Heart right ventricle (tissue), 16 donors: ENCODE data around the gene TMEM170B. TPM values are rescaled to one million over a fixed set of nuclear protein-coding genes. Genes with fewer than 3 reads are reported as not detected.
A peak's percentile ranks its signal among the peaks of the same experiment; 100 is the strongest.

Source experiments
- ATAC-seq, 8 donors: fragments of 200-7000 bp; cut with Tn5 transposase; one replicate each; pipeline ENCODE4 v1.9.1; 2020; ENCODE audit warnings: mild to moderate bottlenecking in 8 of 8, moderate library complexity in 8 of 8, moderate number of reproducible peaks in 1 of 8
- DNase-seq, 2 donors: peaks; one replicate each; pipeline ENCODE4 v3.0.0-alpha.2; 2020
- H3K27ac ChIP-seq, 10 donors: fragments of 200-600 bp; sonication (generic) in 2 of 10; one replicate each; pipeline versions ENCODE4 v1.5.0 to v1.8.0; 2020 to 2022; ENCODE audit warnings: mild to moderate bottlenecking in 3 of 10
- H3K27me3 ChIP-seq, 7 donors: fragments of 200-600 bp; one replicate each; pipeline ENCODE4 v1.8.0; 2021 to 2022; ENCODE audit warnings: mild to moderate bottlenecking in 2 of 7
- H3K36me3 ChIP-seq, 9 donors: fragments of 200-600 bp; sonication (generic) in 1 of 9; one replicate each; pipeline versions ENCODE4 v1.5.0 to v1.8.0; 2020 to 2022; ENCODE audit warnings: mild to moderate bottlenecking in 2 of 9
- H3K4me1 ChIP-seq, 9 donors: fragments of 200-600 bp; sonication (generic) in 1 of 9; one replicate each; pipeline versions ENCODE4 v1.5.0 to v1.8.0; 2020 to 2022; ENCODE audit warnings: mild to moderate bottlenecking in 4 of 9
- H3K4me3 ChIP-seq, 10 donors: fragments of 200-600 bp; sonication (generic) in 2 of 10; one replicate each; pipeline versions ENCODE4 v1.5.0 to v1.8.0; 2020 to 2022; ENCODE audit warnings: mild to moderate bottlenecking in 7 of 10, moderate library complexity in 2 of 10
- H3K9me3 ChIP-seq, 11 donors: fragments of 200-600 bp in 10 of 11; sonication (generic) in 2 of 11; one replicate each; pipeline versions ENCODE4 v1.5.0 to v1.8.0; 2013 to 2022; ENCODE audit warnings: mild to moderate bottlenecking in 2 of 11, control low read depth in 1 of 11, moderate library complexity in 1 of 11
- WGBS, 2 donors: extraction: QIAGEN DNeasy Blood & Tissue Kit; methylation state at CpG; one replicate each; pipeline ENCODE4 v1.1.7; 2013; ENCODE audit warnings: inconsistent platforms in 1 of 2; 5-methylcytosine and 5-hydroxymethylcytosine counted together
- intact Hi-C, 10 donors: fragments of 100-400 bp; cut with DNase I; formaldehyde crosslinking; loops; one replicate each; pipeline versions ENCODE4 v1.11.1 to v1.14.2; 2022
- polyA plus RNA-seq, 2 donors: library from polyadenylated mRNA; stranded (reverse); fragments of 200-250 nt; gene quantifications; one replicate each; pipeline ENCODE4 v1.2.3, GENCODE V29; 2013
- total RNA-seq, 10 donors: library from RNA; stranded (reverse); fragmentation: NEBNext Ultra II Directional in 3 of 10; extraction: Animal tissue kit (Norgen Biotek cat#: 25700) in 3 of 10; gene quantifications; one replicate each; pipeline versions ENCODE4 v1.2.1 to v1.2.4, GENCODE V29; 2021 to 2023
- TF ChIP-seq, protein P1 (sequence below), 9 donors: fragments of 200-600 bp; sonication (generic) in 2 of 9; IDR thresholded peaks; one replicate each; pipeline versions ENCODE4 v1.5.0 to v1.8.0; 2021 to 2022; ENCODE audit warnings: antibody characterized with exemption in 9 of 9, mild to moderate bottlenecking in 5 of 9, moderate library complexity in 1 of 9
- donor health status: Arrhythmogenic right ventricular cardiomyopathy.
- donor health status: ischemic (EF 13 %, LVEDD 7.1; RV severe dilation, severe dysfunction).
- donor health status: healthy with polysubstance abuse.
- donor health status: DM: no; HTN: yes; CAD: no.
- donor health status: DM: no; HTN: no; CAD: no.
- donor health status: ischemic (EF 25% LVEDD 6.9; RV normal size, moderate dysfunction).
- donor health status: ischemic (EF 25% LVEDD 5.7; RV mildly dilated, moderate dysfunction).
- donor health status: healthy.
- donor health status: DM: yes; HTN: yes; CAD: no.
- donor health status: Ischemic cardiomyopathy.
- donor health status: ischemic (EF 35%, LVEDD 5.7; RV mildly dilated, moderate dysfunction).
- donor health status: nonischemic (EF 11% LVEDD 7.7; RV severe dilation, severe dysfunction).
- donor health status: DM: yes; HTN: yes; CAD: no.
- donor health status: PGD.
- donor health status: ischemic (EF 29% LVEDD 5.4; RV normal size, mild dysfunction).
- donor health status: nonischemic (EF 23%, LVEDD 6.1; RV moderate dilation, normal function).

Gene TMEM170B
- total and polyA plus RNA-seq, 12 donors: 1.3 to 5.3 (median 4.1) TPM

DNA sequence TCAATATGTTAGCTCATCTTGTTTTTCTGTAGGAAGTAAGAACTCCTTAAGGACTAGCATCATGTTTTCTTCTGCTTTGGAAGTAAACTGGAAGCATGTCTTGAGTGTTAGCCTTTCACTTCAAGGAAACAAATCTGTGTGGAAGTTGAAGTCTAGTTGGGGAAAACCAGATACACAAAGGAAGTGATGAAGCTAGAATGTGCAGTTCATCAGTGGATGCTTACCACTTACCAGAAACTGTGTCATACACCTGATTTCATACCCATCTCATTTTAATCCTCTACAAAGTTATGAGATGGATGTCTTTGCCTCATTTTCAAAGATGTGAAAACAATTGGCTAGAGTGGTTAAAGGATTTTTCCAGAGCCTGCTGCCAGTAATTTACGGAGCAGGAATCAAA lies 75.8 kb downstream of the TMEM170B start:
- H3K27me3 ChIP-seq: no peaks in the 10 kb centered on the region
- H3K4me3 ChIP-seq: no peak overlapping the region
- H3K27ac ChIP-seq: peak overlapping the region in 1 of 10 donors; percentile 55
- 93 to 97% methylated on average over 1 of the region's 1 CpG for WGBS, 2 donors
- TF ChIP-seq, protein P1, sequence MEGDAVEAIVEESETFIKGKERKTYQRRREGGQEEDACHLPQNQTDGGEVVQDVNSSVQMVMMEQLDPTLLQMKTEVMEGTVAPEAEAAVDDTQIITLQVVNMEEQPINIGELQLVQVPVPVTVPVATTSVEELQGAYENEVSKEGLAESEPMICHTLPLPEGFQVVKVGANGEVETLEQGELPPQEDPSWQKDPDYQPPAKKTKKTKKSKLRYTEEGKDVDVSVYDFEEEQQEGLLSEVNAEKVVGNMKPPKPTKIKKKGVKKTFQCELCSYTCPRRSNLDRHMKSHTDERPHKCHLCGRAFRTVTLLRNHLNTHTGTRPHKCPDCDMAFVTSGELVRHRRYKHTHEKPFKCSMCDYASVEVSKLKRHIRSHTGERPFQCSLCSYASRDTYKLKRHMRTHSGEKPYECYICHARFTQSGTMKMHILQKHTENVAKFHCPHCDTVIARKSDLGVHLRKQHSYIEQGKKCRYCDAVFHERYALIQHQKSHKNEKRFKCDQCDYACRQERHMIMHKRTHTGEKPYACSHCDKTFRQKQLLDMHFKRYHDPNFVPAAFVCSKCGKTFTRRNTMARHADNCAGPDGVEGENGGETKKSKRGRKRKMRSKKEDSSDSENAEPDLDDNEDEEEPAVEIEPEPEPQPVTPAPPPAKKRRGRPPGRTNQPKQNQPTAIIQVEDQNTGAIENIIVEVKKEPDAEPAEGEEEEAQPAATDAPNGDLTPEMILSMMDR (IDR thresholded peaks at IDR 0.05): no peak
- no peak for DNase-seq
- intact Hi-C loops: no loop called here
- H3K36me3 ChIP-seq: no peaks in the 10 kb centered on the region
- ATAC-seq: no peak
- no peaks in the 10 kb centered on the region for H3K9me3 ChIP-seq
- H3K4me1 ChIP-seq: peaks cover 0 to 29% (median 18%) of the 10 kb centered on the region in 9 donors

DNA sequence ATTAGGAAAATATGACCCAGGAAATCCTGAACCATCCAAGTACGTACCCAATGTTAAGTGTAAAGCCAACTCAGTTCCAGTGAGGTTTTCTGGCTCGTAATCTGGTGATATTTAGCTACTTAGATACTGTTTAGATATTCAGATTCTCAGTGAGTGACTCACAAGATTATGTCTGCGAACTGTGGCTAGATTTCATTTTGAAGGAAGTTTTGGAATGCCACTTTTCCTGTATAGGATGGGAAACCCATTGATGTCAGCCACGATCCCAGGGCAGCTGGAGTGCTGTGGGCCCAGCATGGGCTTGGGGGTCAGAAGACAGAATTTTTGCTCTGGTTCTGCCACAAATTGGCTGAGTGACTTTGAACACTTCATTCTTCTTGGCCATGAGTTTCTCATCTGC lies 76.3 kb downstream of the TMEM170B start:
- WGBS, 2 donors: 71 to 80% methylated on average over 4 of the region's 4 CpGs
- Histone ChIP-seq H3K27ac (peak overlapping the region in 4 of 10 donors; percentile 11 to 55 (median 32)), H3K4me1 (peaks cover 0 to 26% (median 13%) of the 10 kb centered on the region in 9 donors)

DNA sequence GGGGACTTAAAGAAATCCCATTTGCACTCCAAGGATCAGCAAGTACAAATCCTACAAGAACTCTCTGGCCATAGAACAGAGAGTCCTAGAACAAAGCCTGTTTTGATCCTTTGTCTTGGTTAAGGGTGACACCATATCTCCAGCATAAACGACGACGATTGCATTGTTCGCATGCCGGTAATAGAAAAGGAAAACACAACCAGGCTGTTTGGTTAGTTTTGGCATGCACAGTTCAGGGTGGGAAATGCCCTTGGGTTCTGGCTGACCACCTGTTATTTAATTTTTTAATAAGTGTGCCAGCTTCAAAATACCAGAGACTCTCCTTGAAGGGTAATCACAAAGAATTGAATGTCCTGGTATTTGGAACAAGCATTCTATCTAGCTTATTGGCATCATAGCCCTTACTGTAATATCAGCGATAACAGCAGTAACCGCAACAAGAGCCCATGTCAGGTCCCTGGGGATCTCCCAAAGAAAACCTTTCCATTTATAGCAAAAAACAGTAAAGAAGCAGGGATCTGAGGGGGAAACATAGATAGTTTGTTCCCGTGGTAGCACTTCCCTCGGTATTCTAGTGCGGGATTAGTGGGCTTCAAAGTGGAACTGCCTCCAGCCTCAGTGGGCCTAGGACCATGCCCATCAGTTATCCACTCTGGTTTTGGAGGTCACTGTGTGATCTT lies 77.1 kb downstream of the TMEM170B start:
- Histone ChIP-seq H3K27me3 (no peaks in the 10 kb centered on the region), H3K4me1 (peaks cover 0 to 18% (median 8%) of the 10 kb centered on the region in 9 donors), H3K27ac (peak overlapping the region in 2 of 10 donors; percentile 26 to 55), H3K36me3 (no peaks in the 10 kb centered on the region), H3K4me3 (no peak overlapping the region), H3K9me3 (no peaks in the 10 kb centered on the region)
- ATAC-seq (peak in 1 of 8 donors; percentile 45), DNase-seq (no peak)
- intact Hi-C loops: no loop called here
- 71 to 86% methylated on average over 10 of the region's 10 CpGs for WGBS, 2 donors
- TF ChIP-seq, protein P1 (IDR thresholded peaks at IDR 0.05): no peak

More for the DNA sequence above, 76.3 kb downstream of the TMEM170B start:
- TF ChIP-seq, protein P1 (IDR thresholded peaks at IDR 0.05): no peak
- Histone ChIP-seq H3K9me3 (no peaks in the 10 kb centered on the region), H3K27me3 (no peaks in the 10 kb centered on the region), H3K36me3 (no peaks in the 10 kb centered on the region), H3K4me3 (no peak overlapping the region)
- DNase-seq: no peak
- intact Hi-C loops: no loop called here
- no peak for ATAC-seq

DNA sequence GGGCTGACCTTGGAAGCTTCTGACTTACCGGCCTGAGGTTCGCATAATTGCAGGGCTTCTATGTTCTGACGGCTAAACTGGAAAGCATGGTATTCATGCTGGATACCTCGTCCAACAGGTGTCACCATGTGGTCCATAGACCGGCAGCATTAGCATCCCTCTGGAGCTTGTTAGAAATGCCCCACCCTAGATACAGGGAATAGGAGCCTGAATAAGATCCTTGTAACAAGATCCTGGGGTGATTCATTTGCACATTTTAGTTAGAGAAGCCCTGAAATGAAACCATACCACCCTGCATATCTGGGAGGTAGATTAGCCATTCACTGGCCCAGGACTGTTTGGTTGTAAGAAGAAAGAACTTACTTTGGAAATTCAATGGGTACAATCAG lies 77.7 kb downstream of the TMEM170B start:
- WGBS, 2 donors: 82 to 94% methylated on average over 5 of the region's 5 CpGs
- Histone ChIP-seq H3K27me3 (no peaks in the 10 kb centered on the region), H3K36me3 (no peaks in the 10 kb centered on the region), H3K4me1 (peaks cover 0 to 13% (median 3%) of the 10 kb centered on the region in 9 donors), H3K9me3 (no peaks in the 10 kb centered on the region), H3K4me3 (no peak overlapping the region), H3K27ac (peak overlapping the region in 2 of 10 donors; percentile 1 to 40)
- TF ChIP-seq, protein P1 (IDR thresholded peaks at IDR 0.05): no peak
- ATAC-seq: no peak
- DNase-seq: no peak
- intact Hi-C loops: no loop called here
